HG02973 (cell line): Measurements from ENCODE around the gene KRT7.
A peak's percentile ranks its signal among the peaks of the same experiment; 100 is the strongest.

Source experiments
- ATAC-seq: cut with Tn5 transposase; IDR thresholded peaks from one replicate; pipeline ENCODE4 v1.9.1; 2021; ENCODE audit warnings: moderate library complexity; ENCODE audit not compliant: unreplicated experiment

Gene KRT7

DNA sequence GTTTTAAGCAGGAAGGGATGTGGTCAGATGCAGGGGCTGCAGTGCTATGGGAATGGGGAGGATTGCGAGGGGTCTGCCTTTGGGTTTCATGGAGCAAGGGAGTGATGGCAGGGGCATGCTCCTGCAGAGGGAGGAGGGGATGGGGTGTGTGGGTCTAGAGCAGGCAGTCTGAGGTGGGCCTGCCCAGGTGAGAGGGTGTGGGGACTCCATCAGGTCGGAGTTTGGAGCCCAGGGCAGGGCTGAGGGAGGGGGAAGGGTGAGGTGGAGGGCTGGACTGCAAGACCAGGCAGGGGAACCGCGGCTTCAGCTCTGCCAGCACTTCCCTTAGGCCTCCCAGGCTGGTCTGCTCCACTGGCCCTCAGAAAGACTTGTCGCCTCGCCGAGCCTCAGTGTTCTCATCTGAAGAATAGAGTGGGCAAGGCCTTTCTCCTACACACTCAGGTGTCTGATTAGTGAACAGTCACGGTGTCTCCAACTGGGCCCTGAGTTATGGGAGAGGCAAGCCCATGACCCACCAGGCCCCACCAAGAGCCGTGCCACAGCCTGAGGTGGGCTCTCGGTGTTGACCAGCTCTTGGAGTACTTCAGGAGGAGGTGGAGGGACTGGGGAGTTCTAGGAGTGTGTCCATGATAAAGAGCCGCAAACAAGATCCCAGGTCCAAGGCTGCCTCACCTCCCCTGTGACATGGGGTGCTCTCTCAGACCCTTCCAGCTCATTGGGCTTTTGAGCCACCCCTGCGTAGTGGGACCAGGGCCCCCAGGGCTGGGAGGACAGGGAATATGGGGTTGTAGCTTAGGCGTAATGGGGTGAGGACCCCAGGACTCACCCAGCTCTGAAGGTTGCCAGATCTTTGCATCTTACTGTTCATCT is 21.1 kb upstream of the KRT7 start:
- no peak for ATAC-seq

DNA sequence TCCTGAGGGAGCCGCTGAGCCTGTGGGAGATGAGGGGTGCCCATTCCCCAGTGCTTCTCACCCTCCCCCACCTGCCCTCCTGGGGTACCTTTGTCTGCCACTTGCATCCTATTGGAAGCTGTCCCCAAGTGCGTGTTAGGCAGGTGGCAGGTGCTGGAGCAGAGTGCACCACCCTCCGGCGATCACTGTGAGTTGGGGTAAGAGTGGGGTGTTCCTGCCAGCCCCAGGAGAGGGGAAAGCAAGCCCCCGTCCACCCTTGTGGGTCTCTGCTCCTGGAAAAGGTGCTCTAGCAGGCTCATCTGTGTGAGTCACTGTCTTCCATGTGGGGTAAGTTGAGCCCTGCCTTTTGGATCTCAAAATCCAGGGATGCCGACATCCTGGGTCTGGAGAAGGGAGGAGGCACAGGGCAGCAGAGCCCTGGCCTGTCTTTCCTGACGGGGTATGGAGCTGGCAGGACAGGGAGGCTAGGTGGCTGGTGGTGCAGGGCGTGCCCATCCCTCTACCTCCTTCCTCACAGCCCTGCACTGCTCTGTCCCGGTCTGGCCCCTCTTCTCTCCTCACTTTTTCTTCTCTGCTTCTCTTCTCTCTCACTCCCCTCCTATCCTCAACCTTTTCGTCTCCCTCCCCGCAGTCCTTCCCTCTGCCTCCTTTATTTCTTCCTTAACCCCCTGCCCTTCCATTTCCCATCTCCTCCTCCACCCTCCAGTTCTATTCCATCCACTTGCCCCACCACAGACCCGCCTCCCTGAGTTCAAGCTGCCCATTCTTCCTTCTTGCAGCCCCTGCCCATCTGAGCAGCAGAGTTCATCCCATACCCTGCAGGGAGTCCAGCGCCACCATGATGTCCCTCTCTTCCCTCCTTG is 20.1 kb upstream of the KRT7 start:
- ATAC-seq: no peak

- peak; percentile 56 for ATAC-seq
Measured at GRCh38 chr12:52213564-52214420, 19.3 kb upstream of the KRT7 start.

- ATAC-seq: no peak
Measured at GRCh38 chr12:52214421-52214802, 18.6 kb upstream of the KRT7 start.

DNA sequence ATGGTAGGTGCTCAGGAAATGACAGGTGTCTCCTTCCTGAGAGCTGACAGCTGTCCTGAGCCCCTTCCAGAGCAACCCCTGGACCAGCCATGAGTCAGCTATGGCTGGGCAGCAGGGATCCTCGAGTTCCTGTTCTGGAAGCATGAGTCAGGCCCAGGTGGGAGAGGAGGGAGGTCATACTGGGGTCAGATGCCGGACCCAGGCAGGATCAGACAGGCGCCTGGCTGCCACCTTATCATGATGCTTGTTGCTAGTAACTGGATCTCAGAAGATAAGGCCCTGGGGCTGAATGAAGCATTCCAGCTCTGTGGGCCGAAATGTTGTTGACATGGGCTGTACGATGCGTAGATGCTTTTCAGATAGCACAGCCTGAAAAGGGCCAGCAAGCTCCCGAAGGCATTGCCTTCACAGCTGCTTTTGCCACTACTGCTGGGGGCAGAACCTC is 17.4 kb upstream of the KRT7 start:
- ATAC-seq: no peak

DNA sequence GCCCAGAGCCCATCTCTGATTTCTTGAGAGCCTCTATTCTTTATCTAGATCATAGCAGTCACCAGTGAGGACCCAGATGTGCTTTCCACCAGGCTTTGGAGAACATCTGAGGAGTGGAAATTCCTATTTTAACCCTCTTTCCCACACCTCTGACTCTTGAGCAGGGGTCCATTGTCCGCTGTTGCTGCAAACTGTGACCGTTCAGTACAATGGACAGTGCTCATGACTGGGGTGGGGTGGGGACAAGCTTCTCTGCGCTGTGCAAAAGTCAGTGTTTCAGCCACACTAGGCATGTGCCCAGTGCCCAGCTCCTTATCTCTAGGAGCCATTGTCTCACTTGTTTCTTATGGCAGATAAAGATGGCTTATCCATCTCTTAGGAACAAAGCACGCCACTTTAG is 16.9 kb upstream of the KRT7 start:
- no peak for ATAC-seq

GRCh38 chr12:52216807-52217206 is 16.2 kb upstream of the KRT7 start:
- no peak for ATAC-seq

DNA sequence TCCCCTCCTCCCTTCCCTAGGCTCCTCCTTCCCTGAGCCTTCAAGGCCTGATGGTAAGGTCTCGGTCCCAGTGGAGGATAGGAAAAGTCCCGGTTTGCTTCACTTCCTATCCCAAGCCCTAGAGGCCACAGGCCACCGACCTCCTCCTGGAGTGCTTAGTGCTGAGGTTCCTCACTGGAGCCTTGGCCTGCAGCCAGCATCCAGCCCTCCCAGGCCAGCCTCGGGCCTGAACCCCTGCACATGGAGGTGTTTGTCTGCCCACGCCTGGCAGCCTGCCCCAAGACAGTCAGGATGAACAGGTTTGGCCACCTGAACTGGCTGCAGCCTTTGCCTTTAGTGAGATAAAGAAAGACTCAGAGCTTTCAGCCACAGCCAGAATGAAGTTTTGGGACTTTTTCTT is 15.8 kb upstream of the KRT7 start:
- ATAC-seq: no peak

DNA sequence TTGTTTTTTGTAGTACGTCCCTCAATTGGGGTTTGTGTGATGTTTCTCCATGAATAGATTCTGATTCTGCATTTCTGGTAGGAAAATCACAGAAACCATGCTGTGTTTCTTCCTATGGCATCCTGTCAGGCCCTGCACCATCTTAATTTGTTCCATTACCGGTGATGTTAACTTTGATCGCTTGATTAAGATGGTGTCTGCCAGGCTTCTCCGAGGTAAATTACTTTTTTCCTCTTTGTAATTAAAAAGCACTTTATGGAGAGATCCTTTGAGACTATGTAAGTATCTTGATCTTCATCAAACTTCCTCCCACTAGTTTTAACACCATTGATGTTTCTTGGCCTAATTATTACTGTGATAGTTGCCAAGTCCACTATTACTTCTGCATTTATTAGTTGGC is 15.0 kb upstream of the KRT7 start:
- ATAC-seq: no peak

DNA sequence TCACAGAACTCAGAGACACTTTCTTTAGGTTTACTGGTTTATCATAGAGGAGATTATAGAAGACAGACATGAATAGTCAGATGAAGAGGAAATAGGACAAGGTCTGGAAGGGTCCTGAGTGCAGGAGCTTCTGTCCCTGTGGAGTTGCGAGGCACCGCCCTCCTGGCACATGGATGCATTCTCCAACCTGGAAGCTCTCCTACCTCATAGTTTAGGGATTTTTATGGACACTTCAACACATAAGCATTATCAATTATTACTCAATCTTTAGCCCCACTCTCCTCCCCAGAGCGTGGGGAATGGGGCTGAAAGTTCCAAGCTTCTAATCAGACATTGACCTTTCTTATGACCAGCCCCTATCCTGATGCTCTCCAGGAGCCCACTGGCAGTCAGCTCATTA is 12.6 kb upstream of the KRT7 start:
- ATAC-seq: no peak

GRCh38 chr12:52221070-52221781 is 11.8 kb upstream of the KRT7 start:
- ATAC-seq: no peak

- ATAC-seq: no peak
Measured at GRCh38 chr12:52221912-52222457, 11.1 kb upstream of the KRT7 start.

DNA sequence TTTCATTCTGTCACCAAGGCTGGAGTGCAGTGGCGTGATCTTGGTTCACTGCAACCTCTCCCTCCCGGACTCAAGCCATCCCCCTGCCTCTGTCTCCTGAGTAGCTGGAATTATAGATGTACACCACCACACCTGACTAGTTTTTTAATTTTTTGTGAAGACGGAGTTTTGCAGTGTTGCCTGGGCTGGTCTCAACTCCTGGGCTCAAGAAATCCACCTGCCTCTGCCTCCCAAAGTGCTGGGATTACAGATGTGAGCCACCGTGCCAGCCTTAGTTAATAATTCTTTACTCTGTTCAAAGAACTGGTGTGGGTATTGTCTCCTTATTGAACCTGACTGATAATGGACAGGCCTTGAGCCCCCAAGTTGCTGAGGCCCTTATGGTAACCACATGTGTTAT is 10.4 kb upstream of the KRT7 start:
- ATAC-seq: no peak

GRCh38 chr12:52223406-52224039 is 9.5 kb upstream of the KRT7 start:
- no peak for ATAC-seq

DNA sequence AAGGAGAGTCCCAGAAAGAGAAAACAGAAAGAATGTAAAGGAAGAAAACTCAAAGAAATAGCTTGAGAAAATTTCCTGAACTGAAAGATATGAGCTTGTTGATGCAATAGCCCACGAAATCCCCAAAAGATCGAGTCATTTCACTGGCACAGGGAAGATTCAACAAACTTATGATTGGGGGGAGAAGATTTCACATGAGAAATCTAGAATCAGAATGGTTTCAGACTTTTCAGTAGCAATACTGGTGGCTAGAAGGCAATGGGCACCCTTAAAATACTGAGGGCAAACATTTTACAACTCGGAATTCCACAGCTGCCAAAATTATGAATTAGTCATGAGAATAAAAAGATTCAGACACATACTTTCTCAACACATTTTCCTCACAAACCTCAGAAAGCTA is 8.9 kb upstream of the KRT7 start:
- no peak for ATAC-seq

- ATAC-seq: no peak
Measured at GRCh38 chr12:52225752-52226151, 7.3 kb upstream of the KRT7 start.

GRCh38 chr12:52226446-52226845 is 6.6 kb upstream of the KRT7 start:
- ATAC-seq: no peak

- ATAC-seq: no peak
Measured at GRCh38 chr12:52227606-52228166, 5.4 kb upstream of the KRT7 start.

GRCh38 chr12:52228366-52228765 is 4.7 kb upstream of the KRT7 start:
- ATAC-seq: no peak
